Jurkat, Clone E6-1 (cell line): Measurements from ENCODE around the gene CENPP. TPM values are rescaled to one million over a fixed set of nuclear protein-coding genes. Genes with fewer than 3 reads are reported as not detected.

ENCODE experiments used
- DNase-seq: peaks from one replicate; pipeline ENCODE4 v3.0.0-alpha.2; 2011; ENCODE audit warnings: low read depth, low spot score
- H3K4me3 ChIP-seq: 2 replicates; pipeline ENCODE4 v1.5.1; 2011; ENCODE audit warnings: mild to moderate bottlenecking, low read length, control low read depth, moderate library complexity
- polyA plus RNA-seq: library from polyadenylated mRNA; unstranded; fragments of >200 nt; gene quantifications from one replicate; pipeline ENCODE4 v1.2.1, GENCODE V29; 2012; ENCODE audit warnings: missing spikeins; ENCODE audit not compliant: insufficient read length, insufficient read depth

The CENPP gene
- polyA plus RNA-seq: 17.7 TPM

GRCh38 chr9:92325269-92325990, at the start of gene CENPP, which contains the start of gene NOL8:
Gene CENPP (plus strand): TSS chr9:92325953.
Gene NOL8 (minus strand): TSS chr9:92325350. CDS start chr9:92324161, 1,189 bp downstream.
- peak; percentile 83 for DNase-seq
- peak within 1 kb of the TSS; percentile 69 for H3K4me3 ChIP-seq

GRCh38 chr9:92276331-92277032, 49.3 kb upstream of the CENPP start:
- H3K4me3 ChIP-seq: peak overlapping the region; percentile 13
- peak; percentile 70 for DNase-seq

DNA sequence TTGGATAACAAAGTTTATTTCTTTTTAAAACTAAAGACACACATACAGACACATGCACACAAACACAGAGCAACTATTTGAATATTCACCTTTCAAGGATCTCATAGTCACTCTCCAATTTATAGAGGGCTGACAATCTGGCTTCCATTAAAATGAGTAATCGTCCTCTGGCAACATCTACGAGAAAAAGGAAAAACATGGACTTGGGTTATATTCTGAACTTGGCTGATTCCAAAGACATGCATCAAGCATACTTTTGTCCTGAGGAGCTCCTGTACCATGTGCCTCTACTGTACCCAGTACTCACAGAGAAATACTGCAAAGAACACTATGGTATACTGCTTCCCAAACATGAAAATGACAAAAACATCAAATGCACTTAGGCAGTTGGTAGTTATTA, 47.6 kb upstream of the CENPP start:
- no peak for DNase-seq
- H3K4me3 ChIP-seq: no peak overlapping the region

- no peak for DNase-seq
- H3K4me3 ChIP-seq: no peak overlapping the region
Measured at GRCh38 chr9:92279302-92279701, 46.5 kb upstream of the CENPP start.

DNA sequence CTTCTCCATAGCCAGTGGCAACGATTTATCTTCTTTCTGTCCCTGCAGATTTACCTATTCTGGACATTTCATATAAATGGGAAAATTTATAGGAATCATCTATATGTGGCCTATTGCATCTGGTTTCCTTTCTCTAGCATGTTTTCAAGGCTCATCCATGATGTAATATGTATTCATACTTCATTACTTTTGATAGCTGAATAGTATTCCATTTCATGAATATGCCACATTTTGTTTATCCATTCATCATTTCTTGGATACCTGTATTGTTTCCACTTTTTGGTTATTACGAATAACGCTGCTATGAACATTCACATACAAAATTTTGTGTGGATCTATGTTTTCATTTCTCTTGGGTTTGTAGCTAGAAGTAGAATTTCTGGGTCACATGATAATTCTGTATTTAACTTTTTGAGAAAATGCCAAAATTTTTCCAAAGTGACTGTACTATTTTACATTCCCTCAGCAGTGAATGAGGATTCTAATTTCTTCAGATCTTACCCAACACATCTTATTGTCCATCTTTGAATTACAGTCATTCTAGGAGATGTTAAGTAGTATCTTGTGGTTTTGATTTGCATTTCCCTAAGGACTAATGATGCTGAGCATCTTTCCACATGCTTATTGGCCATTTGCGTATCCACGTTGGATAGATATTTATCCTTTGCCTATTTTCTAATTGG, 35.9 kb upstream of the CENPP start:
- DNase-seq: no peak
- H3K4me3 ChIP-seq: no peak overlapping the region

DNA sequence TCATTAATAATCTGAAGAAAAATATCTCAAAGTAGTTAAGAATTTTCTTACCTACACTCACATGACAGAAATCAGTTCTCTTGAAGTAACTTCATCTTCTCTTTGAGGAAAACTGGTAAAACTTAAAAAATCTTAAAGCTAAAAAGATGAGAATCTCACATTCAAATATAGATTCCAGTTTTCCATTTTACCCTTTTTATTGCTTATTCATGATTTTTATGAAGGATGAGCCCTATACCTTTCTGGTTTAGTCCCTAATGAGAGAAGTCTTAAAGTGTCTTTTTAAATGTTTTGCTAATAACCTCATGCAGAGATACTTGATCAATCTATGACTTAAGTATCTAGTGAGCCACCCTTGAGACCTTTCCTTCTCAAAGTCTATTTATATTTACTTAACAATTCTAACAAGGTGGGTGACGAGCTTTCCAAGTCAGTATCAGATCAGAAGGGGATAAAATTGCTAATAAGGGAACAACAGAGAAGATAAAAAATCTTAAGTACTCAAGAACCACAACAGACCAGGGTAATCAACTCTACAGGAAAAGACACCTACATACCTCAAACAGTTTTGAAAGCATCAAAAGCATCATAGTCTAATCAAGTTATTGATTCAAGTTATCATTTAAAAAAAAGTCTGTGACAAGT, 34.8 kb upstream of the CENPP start:
- H3K4me3 ChIP-seq: no peak overlapping the region
- DNase-seq: no peak

DNA sequence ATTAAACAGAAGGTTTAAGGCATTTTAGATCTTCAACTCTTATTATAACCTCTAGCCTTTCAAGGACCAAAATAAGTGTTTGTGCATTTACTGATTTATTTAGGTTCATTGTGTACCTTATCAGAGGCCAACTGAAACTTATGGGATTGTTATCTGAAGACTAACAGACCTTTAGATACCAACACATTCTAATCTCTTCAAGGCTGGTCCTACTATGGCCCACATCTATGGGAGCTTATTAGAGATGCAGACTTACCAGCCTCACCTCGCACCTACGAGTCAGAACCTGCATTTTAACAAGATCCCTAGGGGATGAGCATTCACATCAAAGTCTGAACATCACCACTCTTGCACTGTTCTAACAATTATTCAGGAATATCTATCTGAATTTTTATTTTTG, 34.2 kb upstream of the CENPP start:
- H3K4me3 ChIP-seq: no peak overlapping the region; the same call in 1 of the 2 replicates
- no peak for DNase-seq

- DNase-seq: no peak
Measured at GRCh38 chr9:92292338-92293074, 33.2 kb upstream of the CENPP start.

GRCh38 chr9:92293075-92293354, 32.7 kb upstream of the CENPP start:
- no peak for DNase-seq
- peak overlapping the region; percentile 87 for H3K4me3 ChIP-seq

More at GRCh38 chr9:92292338-92293074, 33.2 kb upstream of the CENPP start:
- H3K4me3 ChIP-seq: peak overlapping the region; percentile 87

GRCh38 chr9:92293452-92294296, 32.1 kb upstream of the CENPP start, which contains the start of gene IARS1:
Gene IARS1 (minus strand): TSS chr9:92293697. CDS start chr9:92289419, 4,278 bp downstream.
- peak; percentile 98 for DNase-seq
- H3K4me3 ChIP-seq: peak within 1 kb of the TSS; percentile 87

DNA sequence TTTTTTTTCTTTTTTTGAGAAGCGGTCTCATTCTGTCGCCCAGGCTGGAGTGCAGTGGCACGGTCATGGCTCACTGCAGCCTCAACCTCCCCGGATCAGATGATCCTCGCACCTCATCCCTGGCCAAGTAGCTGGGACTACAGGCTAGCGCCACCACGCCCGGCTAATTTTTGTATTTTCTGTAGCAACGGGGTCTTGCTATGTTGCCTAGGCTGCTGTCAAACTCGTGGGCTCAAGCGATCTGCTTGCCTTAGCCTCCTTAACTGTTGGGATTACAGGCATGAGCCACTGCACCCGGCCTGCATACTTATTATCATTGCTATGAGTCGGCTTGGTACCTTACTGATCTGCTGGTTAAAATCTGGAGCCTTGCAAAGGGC, 31.5 kb upstream of the CENPP start:
- DNase-seq: peak; percentile 23
- peak overlapping the region; percentile 87 for H3K4me3 ChIP-seq

- no peak for DNase-seq
- no peak overlapping the region for H3K4me3 ChIP-seq
Measured at GRCh38 chr9:92295240-92295790, 30.4 kb upstream of the CENPP start.

DNA sequence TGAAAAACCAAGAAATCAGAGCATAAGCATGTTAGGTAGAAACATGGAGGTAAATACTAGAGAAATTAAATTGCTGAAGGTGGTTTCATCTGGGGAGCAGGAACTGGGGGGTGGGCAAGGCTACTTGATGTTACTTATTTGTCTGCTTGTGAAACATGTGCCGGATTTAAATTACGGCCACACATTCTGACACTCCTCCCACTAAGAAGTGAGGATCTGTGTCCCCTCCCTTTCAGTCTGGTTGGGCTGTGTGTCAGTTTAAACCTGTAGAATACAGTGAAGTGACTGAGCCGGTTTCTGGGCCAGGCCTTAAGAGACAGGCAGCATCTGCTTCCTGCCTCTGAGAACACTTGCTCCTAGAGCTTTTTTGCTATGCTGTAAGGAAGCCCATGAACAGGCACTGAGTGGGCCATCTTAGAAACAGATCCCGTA, 29.9 kb upstream of the CENPP start:
- DNase-seq: peak; percentile 82
- H3K4me3 ChIP-seq: no peak overlapping the region

- no peak overlapping the region for H3K4me3 ChIP-seq
- DNase-seq: no peak
Measured at GRCh38 chr9:92297611-92298010, 28.1 kb upstream of the CENPP start.

GRCh38 chr9:92298036-92298435, 27.7 kb upstream of the CENPP start:
- no peak overlapping the region for H3K4me3 ChIP-seq
- no peak for DNase-seq

DNA sequence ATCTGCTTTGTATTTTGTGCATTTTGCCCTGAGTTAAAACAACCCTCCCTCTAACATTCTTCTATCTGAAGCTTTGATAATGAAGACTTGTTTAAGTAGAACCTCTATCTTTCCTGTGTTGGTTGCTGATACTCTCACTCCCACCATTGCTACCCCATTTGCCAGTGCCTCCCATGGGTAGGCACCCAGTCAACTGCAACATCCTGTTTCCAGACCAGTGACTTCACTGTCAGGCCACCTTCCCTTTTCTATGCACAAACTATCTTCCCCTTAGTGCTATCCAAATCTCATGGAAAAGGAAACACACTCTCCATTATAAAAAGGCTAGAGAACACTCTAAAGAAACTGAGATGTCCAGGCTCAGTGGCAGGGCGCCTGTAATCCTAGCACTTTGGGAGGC, 26.6 kb upstream of the CENPP start:
- no peak for DNase-seq
- no peak overlapping the region for H3K4me3 ChIP-seq

GRCh38 chr9:92300936-92301335, 24.8 kb upstream of the CENPP start:
- H3K4me3 ChIP-seq: no peak overlapping the region
- no peak for DNase-seq

GRCh38 chr9:92308893-92309292, 16.9 kb upstream of the CENPP start:
- no peak for DNase-seq
- no peak overlapping the region for H3K4me3 ChIP-seq
